IMR-90 (cell line): ENCODE results near the gene TAGLN2. TPM values are rescaled to one million over a fixed set of nuclear protein-coding genes. Genes with fewer than 3 reads are reported as not detected.

Experiments
- ATAC-seq: fragments of 200-7000 bp; cut with Tn5 transposase; 2 replicates; pipeline ENCODE4 v1.9.1; 2020; ENCODE audit warnings: low read depth, mild to moderate bottlenecking, moderate library complexity
- BruUV-seq: library from RNA; stranded (reverse); fragments of 400-500 nt; replicated peaks from 2 replicates; lab custom pipeline; 2021; lab: Mats Ljungman, UMichigan
- CTCF ChIA-PET: fragments of 300-600 bp; formaldehyde crosslinking; extraction: SDS; loops from one replicate; lab custom pipeline; 2021; ENCODE audit warnings: antibody characterized with exemption; lab: Yijun Ruan, JAX
- POLR2A ChIA-PET: fragments of 300-600 bp; sonication (Branson Sonifier 250); formaldehyde crosslinking; loops from one replicate; lab custom pipeline; 2022; ENCODE audit warnings: antibody characterized with exemption; ENCODE audit not compliant: unreplicated experiment; lab: Charles Lee
- DNase-seq: peaks from one replicate; pipeline ENCODE4 v3.0.0; 2013
- H2AFZ ChIP-seq: replicated peaks from 2 replicates; pipeline ENCODE3; 2013; ENCODE audit warnings: low read length, mild to moderate bottlenecking; ENCODE audit not compliant: poor library complexity
- H2AK5ac ChIP-seq: 2 replicates; pipeline ENCODE4 v1.6.1; 2013; ENCODE audit warnings: low read depth, low read length, inconsistent platforms
- H2AK9ac ChIP-seq: replicated peaks from 2 replicates; pipeline ENCODE3; 2013; ENCODE audit warnings: mild to moderate bottlenecking, low read depth, low read length, moderate library complexity; ENCODE audit not compliant: poor library complexity
- H2BK120ac ChIP-seq: 2 replicates; pipeline ENCODE4 v1.6.1; 2013; ENCODE audit warnings: low read depth, low read length, inconsistent platforms
- H2BK15ac ChIP-seq: 3 replicates; pipeline ENCODE4 v1.6.1; 2013; ENCODE audit warnings: low read depth, low read length, inconsistent platforms
- H2BK20ac ChIP-seq: 2 replicates; pipeline ENCODE4 v1.6.1; 2013; ENCODE audit warnings: low read depth, mild to moderate bottlenecking, inconsistent platforms, low read length, moderate library complexity
- H2BK5ac ChIP-seq: 2 replicates; pipeline ENCODE4 v1.6.1; 2013; ENCODE audit warnings: mild to moderate bottlenecking, low read depth, low read length, inconsistent platforms; ENCODE audit not compliant: poor library complexity, severe bottlenecking
- H3K14ac ChIP-seq: replicated peaks from 2 replicates; pipeline ENCODE4 v1.6.1; 2013; ENCODE audit warnings: low read depth, low read length, inconsistent platforms
- H3K18ac ChIP-seq: 2 replicates; pipeline ENCODE4 v1.6.1; 2013; ENCODE audit warnings: low read depth, low read length, control low read depth
- H3K23ac ChIP-seq: 2 replicates; pipeline ENCODE4 v1.6.1; 2013; ENCODE audit warnings: low read depth, low read length, inconsistent platforms
- H3K27ac ChIP-seq: 2 replicates; pipeline ENCODE4 v1.5.1; 2013; ENCODE audit warnings: mild to moderate bottlenecking, control low read depth, low read length; ENCODE audit not compliant: insufficient read depth
- H3K27me3 ChIP-seq: 2 replicates; pipeline ENCODE4 v1.6.1; 2013; ENCODE audit warnings: low read length; ENCODE audit not compliant: control insufficient read depth, insufficient read depth
- H3K36me3 ChIP-seq: 2 replicates; pipeline ENCODE4 v1.6.1; 2013; ENCODE audit warnings: low read length, mixed read lengths; ENCODE audit not compliant: control insufficient read depth, insufficient read depth
- H3K4ac ChIP-seq: 2 replicates; pipeline ENCODE4 v1.6.1; 2013; ENCODE audit warnings: low read depth, low read length, inconsistent platforms
- H3K4me1 ChIP-seq: 2 replicates; pipeline ENCODE4 v1.6.1; 2013; ENCODE audit warnings: low read length, mixed read lengths; ENCODE audit not compliant: control insufficient read depth, insufficient read depth
- H3K4me2 ChIP-seq: 2 replicates; pipeline ENCODE4 v1.6.1; 2013; ENCODE audit warnings: low read depth, mild to moderate bottlenecking, control low read depth, low read length, moderate library complexity
- H3K4me3 ChIP-seq: 2 replicates; pipeline ENCODE4 v1.5.1; 2013; ENCODE audit warnings: low read depth, mild to moderate bottlenecking, control low read depth, low read length, moderate library complexity; ENCODE audit not compliant: insufficient read depth
- H3K56ac ChIP-seq: 2 replicates; pipeline ENCODE4 v1.6.1; 2013; ENCODE audit warnings: low read length, inconsistent platforms; ENCODE audit not compliant: insufficient read depth; ENCODE audit errors: extremely low read depth
- H3K79me1 ChIP-seq, 2 experiments: 2 replicates each; pipeline ENCODE4 v1.6.1; 2013; ENCODE audit warnings: low read length in 2 of 2, inconsistent platforms in 1 of 2, low read depth in 1 of 2
- H3K9ac ChIP-seq: 2 replicates; pipeline ENCODE4 v1.6.1; 2013; ENCODE audit warnings: low read depth, low read length, control low read depth
- H3K9me1 ChIP-seq: 2 replicates; pipeline ENCODE4 v1.6.1; 2013; ENCODE audit warnings: low read length, inconsistent platforms; ENCODE audit not compliant: insufficient read depth
- H3K9me3 ChIP-seq: 2 replicates; pipeline ENCODE4 v1.6.1; 2013; ENCODE audit warnings: low read length; ENCODE audit not compliant: control insufficient read depth, insufficient read depth
- H4K20me1 ChIP-seq: 2 replicates; pipeline ENCODE4 v1.6.1; 2013; ENCODE audit warnings: low read length, inconsistent platforms; ENCODE audit not compliant: insufficient read depth
- H4K5ac ChIP-seq: 2 replicates; pipeline ENCODE4 v1.6.1; 2013; ENCODE audit warnings: mild to moderate bottlenecking, low read depth, low read length, control low read depth
- H4K8ac ChIP-seq, 2 experiments: 2 replicates each; pipeline ENCODE4 v1.6.1; 2013; ENCODE audit warnings: low read depth in 2 of 2, low read length in 2 of 2, control low read depth in 1 of 2, inconsistent platforms in 1 of 2
- H4K91ac ChIP-seq: 2 replicates; pipeline ENCODE4 v1.6.1; 2013; ENCODE audit warnings: low read depth, low read length, inconsistent platforms; ENCODE audit not compliant: insufficient read depth
- CEBPB ChIP-seq: IDR thresholded peaks from 2 replicates; pipeline ENCODE4 v1.6.1; 2012; ENCODE audit warnings: low read depth, low read length, improper control_type of control experiment
- ELK1 ChIP-seq: fragments of 150-350 bp; IDR thresholded peaks from 2 replicates; pipeline ENCODE4 v1.6.1; 2016; ENCODE audit warnings: low read depth, mild to moderate bottlenecking, low read length, moderate library complexity, borderline replicate concordance
- FOS ChIP-seq: fragments of 150-350 bp; IDR thresholded peaks from 2 replicates; pipeline ENCODE4 v1.6.1; 2016; ENCODE audit warnings: low read depth, low read length
- RCOR1 ChIP-seq: IDR thresholded peaks from 2 replicates; pipeline ENCODE4 v1.6.1; 2012; ENCODE audit warnings: mild to moderate bottlenecking, low read length, improper control_type of control experiment; ENCODE audit not compliant: insufficient replicate concordance
- USF2 ChIP-seq: fragments of 150-350 bp; IDR thresholded peaks from 2 replicates; pipeline ENCODE4 v1.6.1; 2017; ENCODE audit warnings: mild to moderate bottlenecking, antibody characterized with exemption, low read length, low read depth
- WGBS, 2 experiments: methylation state at CpG; one replicate each; pipeline versions ENCODE4 v1.1.5 to v1.1.7; 2013; ENCODE audit warnings: missing lambda C conversion rate in 2 of 2; ENCODE audit not compliant: insufficient read length in 1 of 2; ENCODE audit errors: extremely low coverage in 2 of 2; 5-methylcytosine and 5-hydroxymethylcytosine counted together
- dilution Hi-C: fragments of 300-500 bp; cut with HindIII; formaldehyde crosslinking; loops from one replicate; pipeline ENCODE4 v1.14.3; 2018; ENCODE audit warnings: low sequenced_read_pairs; ENCODE audit not compliant: unreplicated experiment
- in situ Hi-C: fragments of 300-500 bp; cut with MboI; formaldehyde crosslinking; loops from 3 replicates; pipeline ENCODE4 v1.14.3; 2019; ENCODE audit warnings: low sequenced_read_pairs, inconsistent platforms, mixed read lengths
- intact Hi-C: fragments of 100-400 bp; cut with micrococcal nuclease; formaldehyde crosslinking; loops from 2 replicates; pipeline ENCODE4 v1.10.0; 2022
- polyA plus RNA-seq, 3 experiments: library from polyadenylated mRNA; depleted of rRNA; stranded (reverse); fragments of >200 nt; gene quantifications; 2 replicates each; pipeline ENCODE4 v1.2.3, GENCODE V29; 2012; ENCODE audit warnings: low replicate concordance in 1 of 3
- total RNA-seq: library from RNA; depleted of rRNA; stranded (reverse); fragments of >200 nt; gene quantifications from 2 replicates; pipeline ENCODE4 v1.2.3, GENCODE V29; 2012

The TAGLN2 gene
- total and polyA plus RNA-seq, 2 of the 4 experiments (the other 2 are of a cell fraction) = 440 to 634 TPM

- Histone ChIP-seq H2AK5ac (no peak overlapping the region), H3K4me2 (no peak overlapping the region), H2BK20ac (no peak overlapping the region), H3K4ac (no peak overlapping the region), H3K9ac (no peak overlapping the region), H3K14ac (no peak overlapping the region), H2BK5ac (no peak overlapping the region), H3K36me3 (no peaks in the 10 kb centered on the region), H3K27me3 (peaks cover 10% of the 10 kb centered on the region), H3K27ac (no peak overlapping the region), H4K8ac (no peak overlapping the region), H3K4me3 (no peak overlapping the region), H2BK120ac (no peak overlapping the region), H3K9me1 (no peaks in the 10 kb centered on the region), H4K5ac (no peak overlapping the region), H2AK9ac (no peak overlapping the region), H3K56ac (no peak overlapping the region), H4K20me1 (no peaks in the 10 kb centered on the region), H2BK15ac (no peak overlapping the region), H3K9me3 (no peaks in the 10 kb centered on the region), H2AFZ (no peak overlapping the region), H3K18ac (no peak overlapping the region), H3K4me1 (peaks cover 2% of the 10 kb centered on the region; the same call in 1 of the 2 replicates), H3K23ac (no peak overlapping the region), H3K79me1 (no peaks in the 10 kb centered on the region), H4K91ac (no peak overlapping the region)
- DNase-seq (no peak), ATAC-seq (no peak)
- TF ChIP-seq CEBPB = no peak
- TF ChIP-seq FOS = no peak
- no peak for TF ChIP-seq RCOR1
- TF ChIP-seq ELK1 = no peak
- TF ChIP-seq USF2 = no peak
- in situ Hi-C loops = no loop called here
- ChIA-PET CTCF (interaction anchor here (1.7 kb wide), 1 partner anchor 42 kb away, joined by 6 read pairs; no protein-coding TSS in a partner anchor), POLR2A (no interaction called here)
- intact Hi-C loops = no loop called here
- no TSS peak for BruUV-seq
- no CpG with 5 or more reads among the region's 2 CpGs for WGBS, 2 experiments
- dilution Hi-C loops = no loop called here
Measured at GRCh38 chr1:159965263-159965662, 40.0 kb upstream of the TAGLN2 start.
